Left renal pelvis (tissue), 4 donors: ENCODE measurements around the gene PEX11G. TPM values are rescaled to one million over a fixed set of nuclear protein-coding genes. Genes with fewer than 3 reads are reported as not detected.
"Not testable (repeated sequence)": the region's sequence is repeated elsewhere in the genome, so short reads cannot be mapped to it uniquely, and the experiment has no call there.

Experiments
- DNase-seq, 4 donors: peaks; one replicate each; pipeline ENCODE4 v3.0.0-alpha.2; 2013; ENCODE audit warnings: low read depth in 4 of 4, low spot score in 3 of 4
- polyA plus RNA-seq, 4 donors: library from polyadenylated mRNA; unstranded; fragments of 120-200 nt; gene quantifications; one replicate each; pipeline ENCODE4 v1.2.1, GENCODE V29; 2013; ENCODE audit not compliant: insufficient read length in 4 of 4

Gene PEX11G
- polyA plus RNA-seq, 4 donors = 2.4 to 8.9 (median 4.7) TPM

- DNase-seq = no peak
These were observed 47.2 kb downstream of the PEX11G start for GRCh38 chr19:7441468-7442146.

- no peak for DNase-seq
These were observed 48.5 kb downstream of the PEX11G start for GRCh38 chr19:7440188-7440975.

- DNase-seq = no peak
These were observed 53.2 kb downstream of the PEX11G start for GRCh38 chr19:7435586-7435985.

GRCh38 chr19:7434391-7434790 is 54.4 kb downstream of the PEX11G start:
- no peak for DNase-seq

GRCh38 chr19:7433456-7433855 is 55.4 kb downstream of the PEX11G start:
- not testable (repeated sequence) for DNase-seq

- DNase-seq = no peak
These were observed 59.1 kb downstream of the PEX11G start for GRCh38 chr19:7429638-7430282.

GRCh38 chr19:7428651-7429113 is 60.2 kb downstream of the PEX11G start:
- DNase-seq = no peak

GRCh38 chr19:7427944-7428343 is 60.9 kb downstream of the PEX11G start:
- no peak for DNase-seq

GRCh38 chr19:7426986-7427385 is 61.8 kb downstream of the PEX11G start:
- no peak for DNase-seq

Other genes starting within 250 kb of the PEX11G start
- 10 to 100 TPM; 22.7 to 31.1 (median 25.8) TPM for gene INSR, start 194.6 kb downstream of the PEX11G start, polyA plus RNA-seq
- gene ARHGEF18, start 140.1 kb downstream of the PEX11G start, polyA plus RNA-seq = 10 to 100 TPM; 16.3 to 38.3 (median 31.8) TPM
- 10 to 100 TPM; 35.7 to 71.8 (median 40.8) TPM for gene ZNF358, start 27.1 kb upstream of the PEX11G start, polyA plus RNA-seq
- 10 to 100 TPM; 13.1 to 22.4 (median 17.7) TPM for gene MCOLN1, start 33.6 kb upstream of the PEX11G start, polyA plus RNA-seq
- 10 to 100 TPM; 25.2 to 53.3 (median 38.7) TPM for gene PNPLA6, start 46.7 kb upstream of the PEX11G start, polyA plus RNA-seq
- gene CAMSAP3, start 106.8 kb upstream of the PEX11G start, polyA plus RNA-seq = 10 to 100 TPM in 3 of 4 donors, 1 to 10 TPM in 1; 1.6 to 27.7 (median 13.2) TPM
- 10 to 100 TPM; 28.8 to 47.5 (median 31.1) TPM for gene XAB2, start 140.5 kb upstream of the PEX11G start, polyA plus RNA-seq
- gene PET100, start 140.8 kb upstream of the PEX11G start, polyA plus RNA-seq = 100 to 1,000 TPM in 3 of 4 donors, 10 to 100 TPM in 1; 86.2 to 126 (median 114) TPM
- 1 to 10 TPM in 2 of 4 donors, under 1 TPM in 1, not detected in 1; 0.43 to 2.8 (median 1.3) TPM for gene PCP2, start 144.7 kb upstream of the PEX11G start, polyA plus RNA-seq
- 10 to 100 TPM; 11.6 to 84.1 (median 63.4) TPM for gene STXBP2, start 148.1 kb upstream of the PEX11G start, polyA plus RNA-seq
- 1 to 10 TPM in 3 of 4 donors, under 1 TPM in 1; 0.54 to 3.0 (median 1.6) TPM for gene RETN, start 180.0 kb upstream of the PEX11G start, polyA plus RNA-seq
- gene MCEMP1, start 188.1 kb upstream of the PEX11G start, polyA plus RNA-seq = under 1 TPM; 0.13 to 0.31 (median 0.24) TPM
- gene TRAPPC5, start 191.8 kb upstream of the PEX11G start, polyA plus RNA-seq = 10 to 100 TPM; 34.1 to 65.4 (median 41.0) TPM
- 1 to 10 TPM in 1 of 4 donors, under 1 TPM in 3; 0.19 to 1.2 (median 0.36) TPM for gene FCER2, start 213.1 kb upstream of the PEX11G start, polyA plus RNA-seq
- under 1 TPM in 1 of 4 donors, not detected in 3; 0.31 TPM for gene CLEC4G, start 243.1 kb upstream of the PEX11G start, polyA plus RNA-seq